ENCODE measurements around the gene ITSN2.
"Not testable (repeated sequence)": the region's sequence is repeated elsewhere in the genome, so short reads cannot be mapped to it uniquely, and the experiment has no call there.

ITSN2 gene

DNA sequence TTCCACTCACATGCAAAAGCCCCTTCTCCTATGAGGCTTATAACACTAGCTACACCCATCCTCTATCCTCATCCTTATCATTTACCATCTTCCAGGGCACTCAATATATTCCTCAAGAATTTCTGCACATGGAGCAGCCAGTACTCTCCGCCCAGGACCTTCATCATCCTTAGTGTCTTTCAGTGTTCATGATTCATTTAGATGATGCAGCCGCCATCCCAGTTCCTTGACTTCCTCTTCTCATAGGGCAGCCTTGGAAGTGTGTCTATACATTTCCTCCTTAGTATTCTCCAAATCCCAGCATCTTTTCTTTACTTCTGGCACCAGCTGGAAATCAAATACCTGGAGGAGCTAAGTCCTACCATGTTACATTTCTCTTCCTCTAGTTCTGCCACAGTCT lies 3.0 kb upstream of the ITSN2 start:
- DNase-seq (ENCODE audit: low spot score), result no peak

DNA sequence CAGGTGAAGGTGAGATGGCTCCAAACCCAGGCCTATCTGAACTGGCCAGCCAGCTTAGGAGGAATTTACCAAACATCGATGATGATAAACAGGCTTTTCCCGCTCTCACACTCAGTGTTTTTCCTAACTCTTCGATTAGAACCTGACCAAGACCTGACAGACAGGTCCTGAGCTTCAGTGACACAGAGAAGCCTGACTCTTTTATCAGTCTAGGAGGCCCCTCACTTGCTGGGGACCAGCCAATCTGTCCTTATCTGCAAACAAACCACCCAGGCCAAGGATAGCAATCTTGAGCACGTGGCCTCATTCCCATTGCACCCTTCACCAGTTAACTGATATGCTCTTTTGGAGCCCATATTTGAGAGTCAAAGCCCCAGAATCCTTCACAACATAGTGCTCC lies 1.9 kb upstream of the ITSN2 start:
- no peak for DNase-seq (ENCODE audit: low spot score)

DNA sequence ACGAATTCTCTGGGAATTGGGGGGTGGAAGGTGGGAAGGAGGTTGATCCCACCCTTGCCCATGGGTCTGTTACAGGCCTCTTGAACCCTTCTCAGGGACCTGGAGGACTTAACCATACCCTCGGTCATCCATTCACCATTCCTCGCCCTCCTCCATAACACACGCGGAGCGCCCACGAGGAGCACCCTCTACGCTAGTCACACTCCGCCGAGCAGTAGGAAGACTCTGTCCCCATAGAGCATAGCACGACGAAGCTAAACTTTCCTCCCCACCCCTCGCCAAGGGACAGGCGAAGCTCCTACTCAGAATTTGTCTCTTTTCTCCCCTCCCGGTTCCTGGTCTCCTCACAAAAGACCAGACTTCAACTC lies 611 bp upstream of the ITSN2 start:
- DNase-seq (ENCODE audit: low spot score), result no peak

DNA sequence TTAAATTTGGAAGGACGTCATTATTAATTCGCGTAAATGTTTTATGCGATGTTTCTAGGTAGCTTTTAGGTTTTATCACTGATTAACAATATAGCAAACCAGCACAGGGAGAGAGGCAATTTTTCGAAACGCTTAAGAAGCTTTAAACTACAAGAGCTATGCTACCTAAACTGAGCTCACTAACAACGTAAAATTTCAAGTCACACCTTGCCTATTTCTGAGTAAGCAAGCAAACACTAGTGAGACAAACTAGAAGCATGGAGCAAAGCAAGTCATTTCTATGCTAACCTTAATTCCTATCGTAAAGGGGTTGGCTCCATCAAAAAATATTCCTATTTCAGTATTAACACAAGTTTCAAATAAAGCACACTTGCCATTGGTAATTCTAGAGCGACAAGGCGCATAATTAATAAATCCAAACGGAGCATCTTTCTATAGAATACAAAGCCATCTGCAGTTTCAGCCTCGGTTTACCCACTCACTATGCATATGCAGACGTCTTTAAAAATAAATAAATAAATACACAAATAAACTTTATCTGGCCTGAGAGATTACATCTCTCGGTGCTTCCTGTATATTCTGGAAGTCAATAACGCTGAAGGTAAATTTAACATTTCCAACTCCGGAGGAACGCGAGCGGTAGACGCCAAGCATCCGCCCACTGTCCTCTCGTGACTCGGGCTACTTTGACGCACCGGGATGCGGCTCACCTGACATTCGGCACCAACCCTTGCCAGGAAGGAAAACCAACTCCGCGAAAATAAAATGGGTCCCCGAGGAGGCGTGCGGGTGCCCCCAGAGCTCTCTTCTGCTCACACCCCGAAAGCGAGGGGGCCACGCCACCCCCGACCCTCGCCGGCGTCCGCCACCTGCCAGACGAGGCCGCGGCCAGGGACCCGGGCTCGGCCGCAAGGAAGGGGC lies 947 bp downstream of the ITSN2 start:
- no peak for DNase-seq (ENCODE audit: low spot score)

DNA sequence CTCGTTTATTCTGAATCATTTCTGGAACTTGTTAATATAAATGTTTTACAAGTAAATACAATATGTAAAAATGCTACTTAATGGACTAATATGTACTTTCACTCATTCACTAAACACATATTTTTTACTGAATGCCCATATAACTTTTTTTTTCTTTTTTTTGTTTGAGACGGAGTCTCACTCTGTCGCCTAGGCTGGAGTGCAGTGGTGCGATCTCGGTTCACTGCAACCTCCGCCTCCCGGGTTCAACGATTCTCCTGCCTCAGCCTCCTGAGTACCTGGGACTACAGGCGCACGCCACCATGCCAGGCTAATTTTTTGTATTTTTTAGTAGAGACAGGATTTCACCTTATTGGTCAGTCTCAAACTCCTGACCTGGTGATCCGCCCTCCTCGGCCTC lies 2.6 kb downstream of the ITSN2 start:
- DNase-seq (ENCODE audit: low spot score), result not testable (repeated sequence)

DNA sequence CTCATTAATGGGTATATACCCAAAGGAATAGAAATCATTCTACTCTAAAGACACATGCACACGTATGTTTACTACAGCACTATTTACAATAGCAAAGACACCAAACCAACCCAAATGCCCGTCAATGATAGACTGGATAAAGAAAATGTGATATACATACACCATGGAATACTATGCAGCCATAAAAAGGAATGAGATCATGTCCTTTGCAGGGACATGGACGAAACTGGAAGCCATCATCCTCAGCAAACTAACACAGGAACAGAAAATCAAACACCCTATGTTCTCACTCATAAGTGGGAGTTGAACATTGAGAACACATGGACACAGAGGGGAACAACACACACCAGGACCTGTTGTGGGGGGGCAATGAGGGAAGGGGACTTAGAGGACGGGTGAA lies 3.2 kb downstream of the ITSN2 start:
- not testable (repeated sequence) for DNase-seq (ENCODE audit: low spot score)

GRCh38 chr2:24354957-24355356 lies 5.4 kb downstream of the ITSN2 start:
- no peak for DNase-seq (ENCODE audit: low spot score)

GRCh38 chr2:24354395-24354794 lies 5.9 kb downstream of the ITSN2 start:
- no peak for DNase-seq (ENCODE audit: low spot score)

DNA sequence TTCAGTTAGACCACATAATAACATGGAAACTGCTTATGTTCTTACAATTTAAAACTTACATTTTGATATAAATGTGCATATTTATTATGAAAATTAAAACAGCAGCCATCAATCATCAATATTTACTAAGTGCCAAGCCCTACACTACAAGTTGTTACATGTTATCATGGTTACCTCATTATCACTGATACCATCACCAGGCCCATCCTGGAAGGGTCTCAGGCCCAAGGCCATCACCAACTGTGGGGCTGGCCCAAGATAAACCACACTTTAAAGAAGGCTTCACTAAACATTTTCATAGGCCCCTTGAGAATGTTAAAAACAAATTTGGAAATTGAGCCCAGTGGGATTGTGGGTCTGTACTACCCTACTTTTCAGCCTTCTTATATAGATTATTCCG lies 6.4 kb downstream of the ITSN2 start:
- DNase-seq (ENCODE audit: low spot score), result no peak

DNA sequence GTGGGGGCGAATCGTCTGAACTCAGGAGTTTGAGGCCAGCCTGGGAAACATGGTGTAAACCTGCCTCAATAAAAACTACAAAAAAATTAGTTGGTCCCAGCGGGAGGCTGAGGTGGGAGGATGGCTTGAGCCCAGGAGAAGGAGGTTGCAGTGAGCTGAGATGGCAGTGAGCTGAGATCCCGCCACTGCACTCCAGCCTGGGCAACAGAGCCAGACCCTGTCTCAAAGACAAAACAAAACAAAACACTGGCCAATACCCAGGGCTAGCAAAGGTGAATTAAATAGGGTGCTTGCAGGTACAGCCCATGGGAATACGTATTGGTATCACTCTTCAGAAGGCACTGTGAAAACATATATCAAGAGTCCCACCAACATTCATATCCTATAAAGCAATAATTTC lies 7.0 kb downstream of the ITSN2 start:
- DNase-seq (ENCODE audit: low spot score), result no peak

DNA sequence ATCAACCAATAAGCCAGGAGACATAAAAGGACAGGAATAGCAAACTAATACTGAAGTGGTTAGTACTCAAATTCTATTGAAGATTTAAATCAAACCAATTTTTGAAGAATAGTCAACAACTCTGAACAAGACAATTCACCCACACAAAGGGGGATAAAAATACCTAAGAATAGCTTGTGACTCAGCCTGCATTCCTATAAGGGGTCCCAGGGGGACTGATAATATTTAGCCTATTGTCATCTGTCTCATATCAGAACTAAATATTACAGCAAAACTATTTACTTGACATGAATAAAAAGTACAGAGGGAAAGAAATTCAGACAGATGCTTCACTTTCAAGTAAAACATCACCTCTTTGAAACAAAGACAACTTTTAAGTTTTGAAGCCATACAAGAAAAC lies 7.7 kb downstream of the ITSN2 start:
- DNase-seq (ENCODE audit: low spot score), result no peak

DNA sequence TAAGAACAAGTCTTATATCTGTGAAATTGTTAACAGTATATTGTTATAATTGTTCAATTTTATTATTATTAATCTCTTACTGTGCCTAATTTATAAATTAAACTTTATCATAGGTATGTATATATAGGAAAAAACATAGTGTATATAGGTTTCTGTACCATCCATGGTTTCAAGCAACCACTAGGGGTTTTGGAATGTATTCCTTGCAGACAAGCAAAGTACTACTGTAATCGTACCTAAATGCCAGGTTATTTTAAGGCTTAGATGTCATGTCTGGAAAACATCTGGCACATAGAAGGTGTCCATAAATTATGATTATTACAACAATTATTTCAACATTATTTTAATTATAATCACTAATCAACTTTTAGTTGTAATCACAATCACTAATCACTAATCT lies 8.4 kb downstream of the ITSN2 start:
- DNase-seq (ENCODE audit: low spot score), result no peak

- no peak for DNase-seq (ENCODE audit: low spot score)
Measured at GRCh38 chr2:24351627-24351938, 8.8 kb downstream of the ITSN2 start.

- DNase-seq (ENCODE audit: low spot score), result no peak
Measured at GRCh38 chr2:24350826-24351626, 9.3 kb downstream of the ITSN2 start.

DNA sequence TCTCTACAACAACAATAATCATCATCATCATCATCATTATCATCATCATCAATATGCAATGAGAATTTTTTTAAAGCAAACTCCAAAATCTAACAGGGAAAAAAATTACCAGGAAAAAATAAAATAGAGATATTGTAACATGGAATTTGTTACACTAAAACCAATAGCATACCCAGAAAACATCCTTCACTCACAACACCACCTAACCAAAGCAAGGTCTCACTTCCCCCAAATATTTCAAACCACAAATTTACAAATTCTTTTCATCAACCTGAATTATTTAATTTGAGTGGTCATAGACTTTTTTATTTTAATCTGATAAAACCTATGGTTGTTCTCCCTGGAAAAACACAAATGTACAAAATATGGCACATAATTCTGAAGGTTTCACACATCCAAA lies 11.2 kb downstream of the ITSN2 start:
- no peak for DNase-seq (ENCODE audit: low spot score)

DNA sequence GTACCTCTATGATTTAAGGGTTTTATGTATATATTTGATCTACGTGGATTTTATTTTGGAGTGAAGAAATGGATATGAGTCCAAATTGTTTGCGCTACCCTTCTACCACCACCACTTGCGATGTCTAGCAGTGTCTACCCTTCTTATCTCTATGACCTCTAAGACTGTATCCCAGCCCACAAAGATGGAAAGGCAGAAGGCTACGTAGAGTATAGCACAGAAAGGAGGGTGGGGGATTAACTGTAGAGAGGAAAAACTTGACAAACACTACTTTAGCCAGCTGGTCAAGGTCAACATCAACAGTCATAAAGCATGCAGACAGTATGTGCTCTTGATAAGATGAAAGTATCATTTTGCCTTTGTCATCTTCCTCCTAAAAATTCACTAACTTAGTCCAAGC lies 14.4 kb downstream of the ITSN2 start:
- DNase-seq (ENCODE audit: low spot score), result no peak

- no peak for DNase-seq (ENCODE audit: low spot score)
Measured at GRCh38 chr2:24343225-24343882, 17.0 kb downstream of the ITSN2 start.

- DNase-seq (ENCODE audit: low spot score), result no peak
Measured at GRCh38 chr2:24342110-24342910, 18.0 kb downstream of the ITSN2 start.

GRCh38 chr2:24339856-24340262 lies 20.5 kb downstream of the ITSN2 start:
- DNase-seq (ENCODE audit: low spot score), result no peak

GRCh38 chr2:24339098-24339497 lies 21.2 kb downstream of the ITSN2 start:
- DNase-seq (ENCODE audit: low spot score), result not testable (repeated sequence)

- no peak for DNase-seq (ENCODE audit: low spot score)
Measured at GRCh38 chr2:24337890-24338289, 22.4 kb downstream of the ITSN2 start.

DNA sequence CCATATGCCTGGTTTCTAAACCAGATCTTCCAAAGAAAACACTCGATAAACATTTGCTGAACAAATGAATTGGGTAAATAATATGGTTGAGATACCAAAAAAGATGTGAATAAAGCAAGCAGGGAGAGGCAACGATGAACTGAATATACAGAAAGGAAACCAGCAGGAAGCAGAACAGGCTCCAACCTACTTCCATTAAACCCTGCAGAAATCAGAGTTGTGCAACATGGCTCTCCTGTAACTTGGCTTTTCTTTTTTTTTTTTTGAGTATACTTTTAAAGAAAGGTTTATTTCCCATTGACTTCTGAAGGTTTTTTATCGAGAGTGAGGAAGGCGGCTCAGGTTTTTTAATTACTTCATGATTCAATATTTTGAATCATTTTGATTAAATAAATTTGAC lies 23.5 kb downstream of the ITSN2 start:
- DNase-seq (ENCODE audit: low spot score), result no peak

Data from left forelimb (tissue), 1 donor.